GM23338 (cell line): ENCODE measurements around the gene PTPRN2. TPM values are rescaled to one million over a fixed set of nuclear protein-coding genes. Genes with fewer than 3 reads are reported as not detected.
A peak's percentile ranks its signal among the peaks of the same experiment; 100 is the strongest.

ENCODE experiments used
- ATAC-seq: fragments of 200-7000 bp; cut with Tn5 transposase; 3 replicates; pipeline ENCODE4 v1.9.1; 2020
- DNase-seq: peaks from one replicate; pipeline ENCODE4 v3.0.0-alpha.2; 2015; ENCODE audit warnings: low spot score
- H2AFZ ChIP-seq: fragments of 200-600 bp; sonication (generic); 2 replicates; pipeline ENCODE4 v1.8.0; 2016; ENCODE audit warnings: antibody characterized with exemption, mild to moderate bottlenecking, moderate library complexity
- H3F3A ChIP-seq: fragments of 200-600 bp; sonication (generic); replicated peaks from 2 replicates; pipeline ENCODE4 v1.8.0; 2017; ENCODE audit warnings: antibody characterized with exemption, mixed run types, low read depth
- H3K27ac ChIP-seq: fragments of 200-600 bp; sonication (generic); 2 replicates; pipeline ENCODE4 v1.6.1; 2016; ENCODE audit warnings: low read depth
- H3K27me3 ChIP-seq: fragments of 200-600 bp; sonication (generic); 2 replicates; pipeline ENCODE4 v1.8.0; 2016; ENCODE audit warnings: mild to moderate bottlenecking, mixed run types, moderate library complexity; ENCODE audit not compliant: insufficient read depth
- H3K36me3 ChIP-seq: fragments of 200-600 bp; sonication (generic); 2 replicates; pipeline ENCODE4 v1.8.0; 2016; ENCODE audit warnings: mild to moderate bottlenecking; ENCODE audit not compliant: insufficient read depth
- H3K4me1 ChIP-seq: fragments of 200-600 bp; sonication (generic); 2 replicates; pipeline ENCODE4 v1.8.0; 2016; ENCODE audit warnings: mild to moderate bottlenecking, moderate library complexity; ENCODE audit not compliant: insufficient read depth
- H3K4me2 ChIP-seq: fragments of 200-600 bp; sonication (generic); 2 replicates; pipeline ENCODE4 v1.7.1; 2017; ENCODE audit warnings: mixed run types
- H3K4me3 ChIP-seq: fragments of 200-600 bp; sonication (generic); 2 replicates; pipeline ENCODE4 v1.6.1; 2016; ENCODE audit warnings: mixed run types
- H3K79me2 ChIP-seq: fragments of 200-600 bp; sonication (generic); replicated peaks from 2 replicates; pipeline ENCODE4 v1.8.0; 2017; ENCODE audit warnings: mild to moderate bottlenecking; ENCODE audit not compliant: insufficient read depth
- H3K9me2 ChIP-seq: fragments of 200-600 bp; sonication (generic); 2 replicates; pipeline ENCODE4 v1.8.0; 2017; ENCODE audit not compliant: insufficient read depth
- H4K20me1 ChIP-seq: fragments of 200-600 bp; sonication (generic); replicated peaks from 2 replicates; pipeline ENCODE4 v1.8.0; 2017; ENCODE audit warnings: mild to moderate bottlenecking; ENCODE audit not compliant: insufficient read depth
- H3K27ac Mint-ChIP-seq: 2 replicates; pipeline ENCODE4 v1.8.0; 2020; ENCODE audit warnings: inconsistent platforms, mild to moderate bottlenecking, moderate library complexity, mixed read lengths
- H3K27me3 Mint-ChIP-seq: 3 replicates; pipeline ENCODE4 v1.8.0; 2022; ENCODE audit warnings: low read depth, mild to moderate bottlenecking, moderate library complexity, mixed read lengths, inconsistent platforms; ENCODE audit not compliant: insufficient read depth, poor library complexity
- H3K36me3 Mint-ChIP-seq: 3 replicates; pipeline ENCODE4 v1.8.0; 2021; ENCODE audit warnings: low read depth, mild to moderate bottlenecking, inconsistent platforms, moderate library complexity, mixed read lengths
- H3K4me1 Mint-ChIP-seq: 3 replicates; pipeline ENCODE4 v1.8.0; 2020; ENCODE audit warnings: mild to moderate bottlenecking, inconsistent platforms, mixed read lengths
- H3K4me3 Mint-ChIP-seq: 3 replicates; pipeline ENCODE4 v1.8.0; 2021; ENCODE audit warnings: moderate library complexity, mild to moderate bottlenecking, inconsistent platforms, mixed read lengths
- H3K9me3 Mint-ChIP-seq: 3 replicates; pipeline ENCODE4 v1.8.0; 2020; ENCODE audit warnings: moderate library complexity, mild to moderate bottlenecking, inconsistent platforms, mixed read lengths
- CREB1 ChIP-seq: fragments of 250-450 bp; sonication (Bioruptor Pico); IDR thresholded peaks from 2 replicates; pipeline ENCODE4 v1.5.0; 2020; ENCODE audit warnings: low read depth, mild to moderate bottlenecking, moderate library complexity
- CTCF ChIP-seq, 2 experiments: fragments of 200-600 bp in 1 of 2; sonication (generic) in 1 of 2; conservative IDR thresholded peaks; 2 replicates each; pipeline versions ENCODE4 v1.5.1 to v1.6.1; 2016 to 2017; ENCODE audit warnings: antibody characterized with exemption in 2 of 2, low read depth in 2 of 2, mild to moderate bottlenecking in 2 of 2, moderate library complexity in 1 of 2
- ETS1 ChIP-seq: IDR thresholded peaks from 2 replicates; pipeline ENCODE4 v1.6.1; 2016; ENCODE audit warnings: antibody characterized with exemption
- EZH2 ChIP-seq: fragments of 200-600 bp; sonication (generic); IDR thresholded peaks from one replicate; pipeline ENCODE4 v1.8.0; 2017; ENCODE audit warnings: antibody characterized with exemption, mild to moderate bottlenecking, low read depth; ENCODE audit not compliant: unreplicated experiment
- EZH2phosphoT487 ChIP-seq: fragments of 200-600 bp; sonication (generic); IDR thresholded peaks from one replicate; pipeline ENCODE4 v1.8.1; 2018; ENCODE audit warnings: antibody characterized with exemption; ENCODE audit not compliant: unreplicated experiment
- NANOG ChIP-seq: IDR thresholded peaks from 2 replicates; pipeline ENCODE4 v1.6.1; 2016; ENCODE audit warnings: antibody characterized with exemption, borderline replicate concordance
- REST ChIP-seq: IDR thresholded peaks from one replicate; pipeline ENCODE4 v1.6.1; 2018; ENCODE audit warnings: antibody characterized with exemption; ENCODE audit not compliant: unreplicated experiment
- STAT1 ChIP-seq: IDR thresholded peaks from one replicate; pipeline ENCODE4 v1.6.1; 2016; ENCODE audit warnings: antibody characterized with exemption; ENCODE audit not compliant: unreplicated experiment
- ZNF114 ChIP-seq: fragments of 250-450 bp; sonication (Bioruptor Pico); IDR thresholded peaks from 2 replicates; pipeline ENCODE4 v1.5.0; 2020; ENCODE audit warnings: mild to moderate bottlenecking, moderate library complexity
- ZNF462 ChIP-seq: fragments of 250-450 bp; sonication (Bioruptor Pico); IDR thresholded peaks from 2 replicates; pipeline ENCODE4 v1.5.0; 2020; ENCODE audit warnings: mild to moderate bottlenecking, moderate library complexity
- polyA plus RNA-seq: library from polyadenylated mRNA; unstranded; fragments of >200 nt; fragmentation: Nextera tagmentation; extraction: Ambion mirVana; gene quantifications from 2 replicates; pipeline ENCODE4 v1.2.1, GENCODE V29; 2016
- total RNA-seq: library from RNA; depleted of rRNA; stranded (reverse); fragments of >200 nt; shearing (Covaris generic); gene quantifications from 2 replicates; pipeline ENCODE4 v1.2.3, GENCODE V29; 2014

PTPRN2 gene
- total and polyA plus RNA-seq, 2 experiments from 2014 or later, result 0.87 to 4.0 TPM

- TF ChIP-seq ZNF462 (CRISPR knock-in tag) (no peak), EZH2phosphoT487 (no peak), EZH2 (no peak), ETS1 (no peak), CREB1 (CRISPR knock-in tag) (no peak), ZNF114 (CRISPR knock-in tag) (no peak)
These were observed 173.1 kb downstream of the PTPRN2 start (continued) for GRCh38 chr7:158414486-158414961.

GRCh38 chr7:158414002-158414401 is 173.6 kb downstream of the PTPRN2 start:
- H3K36me3 Mint-ChIP-seq, result peaks cover 26% of the 10 kb centered on the region
- Histone ChIP-seq H3K4me1 (no peaks in the 10 kb centered on the region), H3K36me3 (no peaks in the 10 kb centered on the region), H2AFZ (no peak overlapping the region), H3K9me2 (0 out of 2 replicates have a peak, but pooled peaks cover 2% of the 10 kb centered on the region), H3F3A (no peaks in the 10 kb centered on the region), H4K20me1 (no peaks in the 10 kb centered on the region), H3K27ac (no peak overlapping the region), H3K4me2 (no peak overlapping the region), H3K79me2 (no peaks in the 10 kb centered on the region), H3K27me3 (no peaks in the 10 kb centered on the region), H3K4me3 (no peak overlapping the region)
- peaks cover 2% of the 10 kb centered on the region; the same call in 1 of the 3 replicates for H3K4me1 Mint-ChIP-seq
- no peak overlapping the region for H3K4me3 Mint-ChIP-seq
- H3K27me3 Mint-ChIP-seq, result peaks cover 17% of the 10 kb centered on the region
- peaks cover 86% of the 10 kb centered on the region for H3K9me3 Mint-ChIP-seq
- DNase-seq (peak; percentile 57), ATAC-seq (peak; percentile 87)
- H3K27ac Mint-ChIP-seq, result no peak overlapping the region
- TF ChIP-seq CTCF (conservative IDR thresholded peaks at IDR 0.05; ENCODE audit: low read depth in 2 of 2) (peak; percentile 36 to 40), NANOG (no peak), STAT1 (no peak), ZNF114 (CRISPR knock-in tag) (no peak), REST (no peak)
